A673 (cell line): ENCODE data around the gene TFG. TPM values are rescaled to one million over a fixed set of nuclear protein-coding genes. Genes with fewer than 3 reads are reported as not detected.

Source experiments
- BruUV-seq: library from RNA; stranded (reverse); fragments of 400-500 nt; replicated peaks from 2 replicates; lab custom pipeline; 2021; lab: Mats Ljungman, UMichigan
- CTCF ChIA-PET: fragments of 300-600 bp; sonication (Branson Sonifier 250); formaldehyde crosslinking; loops from one replicate; lab custom pipeline; 2022; ENCODE audit warnings: antibody characterized with exemption; lab: Charles Lee
- POLR2A ChIA-PET: fragments of 300-600 bp; sonication (Branson Sonifier 250); formaldehyde crosslinking; loops from one replicate; lab custom pipeline; 2022; ENCODE audit warnings: antibody characterized with exemption; ENCODE audit not compliant: low non-redundant PET; lab: Charles Lee
- DNase-seq: peaks from one replicate; pipeline ENCODE4 v3.0.0-alpha.2; 2015; ENCODE audit warnings: low spot score
- H3K27ac ChIP-seq: fragments of 200-600 bp; sonication (generic); 2 replicates; pipeline ENCODE4 v1.5.1; 2016; ENCODE audit warnings: mixed run types, low read depth, mild to moderate bottlenecking, mixed read lengths, antibody characterized with exemption, low read length; ENCODE audit not compliant: poor library complexity, severe bottlenecking
- H3K27me3 ChIP-seq: fragments of 200-600 bp; sonication (generic); replicated peaks from 2 replicates; pipeline ENCODE4 v1.6.1; 2017; ENCODE audit warnings: mixed run types, low read depth, mild to moderate bottlenecking, mixed read lengths, antibody characterized with exemption, low read length; ENCODE audit not compliant: insufficient read depth, poor library complexity
- H3K36me3 ChIP-seq: fragments of 200-600 bp; sonication (generic); 2 replicates; pipeline ENCODE4 v1.6.1; 2016; ENCODE audit warnings: mixed run types, mild to moderate bottlenecking, mixed read lengths, antibody characterized with exemption, low read length; ENCODE audit not compliant: insufficient read depth, poor library complexity, severe bottlenecking
- H3K4me1 ChIP-seq: fragments of 200-600 bp; sonication (generic); 2 replicates; pipeline ENCODE4 v1.6.1; 2017; ENCODE audit warnings: mixed run types, mild to moderate bottlenecking, mixed read lengths, antibody characterized with exemption, low read length; ENCODE audit not compliant: insufficient read depth, poor library complexity, severe bottlenecking
- H3K4me3 ChIP-seq: fragments of 200-600 bp; sonication (generic); 2 replicates; pipeline ENCODE4 v1.5.1; 2016; ENCODE audit warnings: low read depth, mixed run types, mild to moderate bottlenecking, mixed read lengths, low read length; ENCODE audit not compliant: poor library complexity, severe bottlenecking
- H3K9me3 ChIP-seq: fragments of 200-600 bp; sonication (generic); 2 replicates; pipeline ENCODE4 v1.6.1; 2016; ENCODE audit warnings: mixed run types, low read depth, mild to moderate bottlenecking, mixed read lengths, antibody characterized with exemption, low read length; ENCODE audit not compliant: poor library complexity, severe bottlenecking
- CTCF ChIP-seq: fragments of 300-800, 200-600 bp; sonication (generic); conservative IDR thresholded peaks from 2 replicates; pipeline ENCODE4 v1.5.1; 2017; ENCODE audit warnings: low read depth, mild to moderate bottlenecking, antibody characterized with exemption, low read length, moderate library complexity, mixed read lengths
- EZH2 ChIP-seq: fragments of 200-600 bp; sonication (generic); IDR thresholded peaks from 2 replicates; pipeline ENCODE4 v1.6.1; 2017; ENCODE audit warnings: borderline replicate concordance, low read depth, mild to moderate bottlenecking, mixed read lengths, antibody characterized with exemption, low read length; ENCODE audit not compliant: poor library complexity, severe bottlenecking
- intact Hi-C: fragments of 100-400 bp; cut with micrococcal nuclease; formaldehyde crosslinking; loops from one replicate; pipeline ENCODE4 v1.10.0; 2022; ENCODE audit not compliant: unreplicated experiment
- total RNA-seq: library from RNA; stranded (reverse); gene quantifications from 2 replicates; pipeline ENCODE4 v1.2.3, GENCODE V29; 2021

Gene TFG
- total RNA-seq, 1 experiment from 2014 or later, result 157 TPM

- Histone ChIP-seq H3K27me3 (no peaks in the 10 kb centered on the region), H3K36me3 (no peaks in the 10 kb centered on the region), H3K4me1 (no peaks in the 10 kb centered on the region), H3K9me3 (no peaks in the 10 kb centered on the region), H3K27ac (no peak overlapping the region), H3K4me3 (no peak overlapping the region)
- no TSS peak for BruUV-seq
- CTCF ChIA-PET, result no interaction called here
- no peak for DNase-seq
- POLR2A ChIA-PET, result no interaction called here
- no peak for TF ChIP-seq CTCF
- no peak for TF ChIP-seq EZH2
- intact Hi-C loops, result no loop called here
These were observed 66.9 kb downstream of the TFG start for GRCh38 chr3:100776097-100776729.

GRCh38 chr3:100776746-100777145, 67.5 kb downstream of the TFG start:
- BruUV-seq, result no TSS peak
- H3K36me3 ChIP-seq, result no peaks in the 10 kb centered on the region
- no peaks in the 10 kb centered on the region for H3K27me3 ChIP-seq
- POLR2A ChIA-PET, result no interaction called here
- no peaks in the 10 kb centered on the region for H3K9me3 ChIP-seq
- H3K4me3 ChIP-seq, result no peak overlapping the region
- TF ChIP-seq CTCF, result peak; percentile 35
- no peak for TF ChIP-seq EZH2
- CTCF ChIA-PET, result no interaction called here
- H3K4me1 ChIP-seq, result no peaks in the 10 kb centered on the region
- intact Hi-C loops, result no loop called here
- H3K27ac ChIP-seq, result no peak overlapping the region
- peak; percentile 10 for DNase-seq

- intact Hi-C loops, result no loop called here
- CTCF ChIA-PET, result no interaction called here
- TF ChIP-seq CTCF, result no peak
- TF ChIP-seq EZH2, result no peak
- no TSS peak for BruUV-seq
- no peak overlapping the region for H3K4me3 ChIP-seq
- no peaks in the 10 kb centered on the region for H3K36me3 ChIP-seq
- H3K27ac ChIP-seq, result no peak overlapping the region
- POLR2A ChIA-PET, result no interaction called here
- DNase-seq, result no peak
- H3K9me3 ChIP-seq, result no peaks in the 10 kb centered on the region
- H3K27me3 ChIP-seq, result no peaks in the 10 kb centered on the region
- no peaks in the 10 kb centered on the region for H3K4me1 ChIP-seq
These were observed 68.0 kb downstream of the TFG start for GRCh38 chr3:100777271-100777670.
